ENCODE data around the gene RNF224. TPM values are rescaled to one million over a fixed set of nuclear protein-coding genes. Genes with fewer than 3 reads are reported as not detected.
A peak's percentile ranks its signal among the peaks of the same experiment; 100 is the strongest.
"Not testable (repeated sequence)": the region's sequence is repeated elsewhere in the genome, so short reads cannot be mapped to it uniquely, and the experiment has no call there.

The RNF224 gene
- polyA plus RNA-seq, 1 of the 3 experiments (the other 2 are of a cell fraction), result 0.03 TPM

DNA sequence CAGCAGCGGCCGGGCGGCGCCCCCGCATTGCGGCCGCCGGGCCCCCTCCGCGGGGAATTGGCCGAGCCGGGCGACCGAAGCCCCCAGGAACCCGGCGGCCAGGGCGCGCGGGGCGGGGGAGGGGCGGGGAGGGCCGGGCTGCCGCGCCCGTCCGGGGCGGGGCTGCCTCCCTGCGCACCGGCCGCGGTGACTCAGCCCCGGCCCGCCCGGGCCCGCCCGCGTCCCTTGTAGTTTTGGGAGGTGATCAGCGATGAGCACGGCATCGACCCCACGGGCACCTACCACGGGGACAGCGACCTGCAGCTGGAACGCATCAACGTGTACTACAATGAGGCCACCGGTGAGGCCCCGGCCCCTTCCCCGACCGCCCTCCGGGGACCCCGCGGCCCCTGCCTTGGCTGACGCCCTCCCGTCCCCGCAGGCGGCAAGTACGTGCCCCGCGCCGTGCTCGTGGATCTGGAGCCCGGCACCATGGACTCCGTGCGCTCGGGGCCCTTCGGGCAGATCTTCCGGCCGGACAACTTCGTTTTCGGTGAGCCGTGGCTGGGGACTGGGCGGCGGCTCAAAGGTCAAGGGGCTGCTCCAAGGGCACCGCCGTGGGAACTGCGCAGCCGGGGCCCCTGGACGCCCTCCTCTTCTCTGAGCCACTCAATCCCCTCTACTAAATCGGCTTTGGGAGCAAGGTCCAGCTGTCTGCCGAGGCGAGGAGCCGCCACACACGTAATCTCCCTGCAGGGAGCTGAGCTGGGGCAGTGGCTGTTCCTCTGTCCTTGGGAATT, 14.4 kb downstream of the RNF224 start:
- CTCF ChIA-PET, result interaction anchor here (1.1 to 2.0 kb wide), 5 partner anchors 12 to 212 kb away, joined by 3 to 10 read pairs (median 4); partner anchors contain the start of genes ANAPC2, EXD3, NELFB and NOXA1
- peak overlapping the region; percentile 59 to 91; a peak in 3 of 4 replicates for H3K27ac ChIP-seq (ENCODE audit: low read depth in 2 of 2, low read length in 1 of 2)
- H3K4me3 ChIP-seq (ENCODE audit: low read depth in 2 of 2, low read length in 1 of 2), result peak overlapping the region; percentile 84 to 87
- peaks cover 16% of the 10 kb centered on the region for H3F3A ChIP-seq (replicated peaks; ENCODE audit: insufficient read depth)
- no peaks in the 10 kb centered on the region for H3K9me2 ChIP-seq
- no peak overlapping the region for H2AFZ ChIP-seq (ENCODE audit: low read depth)
- peaks cover 17 to 32% of the 10 kb centered on the region in 2 experiments; a peak in 2 of 4 replicates for H3K4me1 ChIP-seq (ENCODE audit: control insufficient read depth in 1 of 2, insufficient read depth in 2 of 2, low read depth in 1 of 2, low read length in 1 of 2)
- H4K20me1 ChIP-seq (ENCODE audit: insufficient read depth), result peaks cover 29% of the 10 kb centered on the region
- H3K9me3 ChIP-seq, result no peaks in the 10 kb centered on the region
- peak overlapping the region; percentile 88 for H3K9ac ChIP-seq
- H3K4me2 ChIP-seq, result peak overlapping the region; percentile 98
- 0% methylated on average over 10 of the region's 83 CpGs for WGBS (ENCODE audit: low lambda C conversion rate)
- peaks cover 13 to 20% of the 10 kb centered on the region in 2 experiments for H3K36me3 ChIP-seq (replicated peaks in 1 of 2; ENCODE audit: control insufficient read depth in 1 of 2, insufficient read depth in 2 of 2, low read length in 1 of 2)
- TF ChIP-seq FOXJ3 (CRISPR knock-in tag; IDR thresholded peaks at IDR 0.05) (no peak), SMC3 (IDR thresholded peaks at IDR 0.05; ENCODE audit: low read depth, low read length) (no peak)
- peak; percentile 75 for DNase-seq
- POLR2A ChIA-PET, result interaction anchor here (0.6 to 6.4 kb wide), 14 partner anchors 9 to 291 kb away, joined by 3 to 83 read pairs (median 8); partner anchors contain the start of genes ANAPC2, CYSRT1, DPP7 and GRIN1
- no peaks in the 10 kb centered on the region for H3K27me3 ChIP-seq (ENCODE audit: insufficient read depth)
- peaks cover 55% of the 10 kb centered on the region for H3K79me2 ChIP-seq (ENCODE audit: insufficient read depth)

DNA sequence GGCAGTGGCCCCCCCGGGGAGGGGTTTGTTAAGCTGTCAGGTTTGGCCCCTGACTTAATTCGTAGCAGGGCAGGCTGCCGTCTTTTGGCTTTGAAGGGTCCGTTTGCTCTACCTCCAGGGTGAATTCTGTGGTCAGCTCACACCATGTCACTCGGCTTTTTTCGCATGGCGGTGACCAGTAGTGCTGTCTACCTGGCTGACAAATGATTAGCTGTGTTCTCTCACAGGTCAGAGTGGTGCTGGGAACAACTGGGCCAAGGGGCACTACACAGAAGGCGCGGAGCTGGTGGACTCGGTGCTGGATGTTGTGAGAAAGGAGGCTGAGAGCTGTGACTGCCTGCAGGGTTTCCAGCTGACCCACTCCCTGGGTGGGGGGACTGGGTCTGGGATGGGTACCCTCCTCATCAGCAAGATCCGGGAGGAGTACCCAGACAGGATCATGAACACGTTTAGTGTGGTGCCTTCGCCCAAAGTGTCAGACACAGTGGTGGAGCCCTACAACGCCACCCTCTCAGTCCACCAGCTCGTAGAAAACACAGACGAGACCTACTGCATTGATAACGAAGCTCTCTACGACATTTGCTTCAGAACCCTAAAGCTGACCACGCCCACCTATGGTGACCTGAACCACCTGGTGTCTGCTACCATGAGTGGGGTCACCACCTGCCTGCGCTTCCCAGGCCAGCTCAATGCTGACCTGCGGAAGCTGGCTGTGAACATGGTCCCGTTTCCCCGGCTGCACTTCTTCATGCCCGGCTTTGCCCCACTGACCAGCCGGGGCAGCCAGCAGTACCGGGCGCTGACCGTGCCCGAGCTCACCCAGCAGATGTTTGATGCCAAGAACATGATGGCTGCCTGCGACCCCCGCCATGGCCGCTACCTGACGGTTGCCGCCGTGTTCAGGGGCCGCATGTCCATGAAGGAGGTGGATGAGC, 15.2 kb downstream of the RNF224 start:
- H2AFZ ChIP-seq (ENCODE audit: low read depth), result no peak overlapping the region
- 69% methylated on average over 16 of the region's 36 CpGs for WGBS (ENCODE audit: low lambda C conversion rate)
- H3K79me2 ChIP-seq (ENCODE audit: insufficient read depth), result peaks cover 51% of the 10 kb centered on the region
- H3K4me2 ChIP-seq, result peak overlapping the region; percentile 98
- peak overlapping the region; percentile 84 to 87 for H3K4me3 ChIP-seq (ENCODE audit: low read depth in 2 of 2, low read length in 1 of 2)
- peak overlapping the region; percentile 88 for H3K9ac ChIP-seq
- H3K27me3 ChIP-seq (ENCODE audit: insufficient read depth), result no peaks in the 10 kb centered on the region
- peak overlapping the region in 1 of 2 experiments; percentile 59; a peak in 1 of 4 replicates for H3K27ac ChIP-seq (ENCODE audit: low read depth in 2 of 2, low read length in 1 of 2)
- POLR2A ChIA-PET, result interaction anchor here (0.6 to 6.4 kb wide), 4 partner anchors 13 to 292 kb away, joined by 3 to 83 read pairs (median 3); partner anchors contain the start of gene NELFB
- H3K4me1 ChIP-seq (ENCODE audit: control insufficient read depth in 1 of 2, insufficient read depth in 2 of 2, low read depth in 1 of 2, low read length in 1 of 2), result peaks cover 17 to 28% of the 10 kb centered on the region in 2 experiments; a peak in 2 of 4 replicates
- TF ChIP-seq, protein P1, sequence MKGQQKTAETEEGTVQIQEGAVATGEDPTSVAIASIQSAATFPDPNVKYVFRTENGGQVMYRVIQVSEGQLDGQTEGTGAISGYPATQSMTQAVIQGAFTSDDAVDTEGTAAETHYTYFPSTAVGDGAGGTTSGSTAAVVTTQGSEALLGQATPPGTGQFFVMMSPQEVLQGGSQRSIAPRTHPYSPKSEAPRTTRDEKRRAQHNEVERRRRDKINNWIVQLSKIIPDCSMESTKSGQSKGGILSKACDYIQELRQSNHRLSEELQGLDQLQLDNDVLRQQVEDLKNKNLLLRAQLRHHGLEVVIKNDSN (IDR thresholded peaks at IDR 0.05; ENCODE audit: borderline replicate concordance, low read depth), result no peak
- 0 out of 2 replicates have a peak, but pooled peaks have one; percentile 6 for TF ChIP-seq POLR2AphosphoS5 (IDR thresholded peaks at IDR 0.05; ENCODE audit: low read depth, low read length)
- peaks cover 29% of the 10 kb centered on the region for H4K20me1 ChIP-seq (ENCODE audit: insufficient read depth)
- peaks cover 13 to 20% of the 10 kb centered on the region in 2 experiments for H3K36me3 ChIP-seq (replicated peaks in 1 of 2; ENCODE audit: control insufficient read depth in 1 of 2, insufficient read depth in 2 of 2, low read length in 1 of 2)
- no peaks in the 10 kb centered on the region for H3K9me3 ChIP-seq
- H3K9me2 ChIP-seq, result no peaks in the 10 kb centered on the region
- no peak for DNase-seq
- CTCF ChIA-PET, result interaction anchor here (1.1 to 2.0 kb wide), 4 partner anchors 12 to 213 kb away, joined by 3 to 10 read pairs (median 3); partner anchors contain the start of genes ANAPC2, NELFB and SSNA1
- peaks cover 16% of the 10 kb centered on the region for H3F3A ChIP-seq (replicated peaks; ENCODE audit: insufficient read depth)

DNA sequence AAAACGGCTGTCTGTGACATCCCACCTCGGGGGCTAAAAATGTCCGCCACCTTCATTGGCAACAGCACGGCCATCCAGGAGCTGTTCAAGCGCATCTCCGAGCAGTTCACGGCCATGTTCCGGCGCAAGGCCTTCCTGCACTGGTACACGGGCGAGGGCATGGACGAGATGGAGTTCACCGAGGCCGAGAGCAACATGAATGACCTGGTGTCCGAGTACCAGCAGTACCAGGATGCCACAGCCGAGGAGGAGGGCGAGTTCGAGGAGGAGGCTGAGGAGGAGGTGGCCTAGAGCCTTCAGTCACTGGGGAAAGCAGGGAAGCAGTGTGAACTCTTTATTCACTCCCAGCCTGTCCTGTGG, 15.9 kb downstream of the RNF224 start:
- not testable (repeated sequence) for H3K4me2 ChIP-seq; H3K27ac ChIP-seq (ENCODE audit: low read depth in 2 of 2, low read length in 1 of 2); H3K9me3 ChIP-seq; H3K4me3 ChIP-seq (ENCODE audit: low read depth in 2 of 2, low read length in 1 of 2); H3K9ac ChIP-seq; DNase-seq; H3K9me2 ChIP-seq; H2AFZ ChIP-seq (ENCODE audit: low read depth); H3K27me3 ChIP-seq (ENCODE audit: insufficient read depth)
- Histone ChIP-seq H3K4me1 (ENCODE audit: control insufficient read depth in 1 of 2, insufficient read depth in 2 of 2, low read depth in 1 of 2, low read length in 1 of 2) (peaks cover 17 to 24% of the 10 kb centered on the region in 2 experiments; a peak in 2 of 4 replicates), H4K20me1 (ENCODE audit: insufficient read depth) (peaks cover 29% of the 10 kb centered on the region), H3K36me3 (replicated peaks in 1 of 2; ENCODE audit: control insufficient read depth in 1 of 2, insufficient read depth in 2 of 2, low read length in 1 of 2) (peaks cover 13 to 20% of the 10 kb centered on the region in 2 experiments), H3K79me2 (ENCODE audit: insufficient read depth) (peaks cover 44% of the 10 kb centered on the region), H3F3A (replicated peaks; ENCODE audit: insufficient read depth) (peaks cover 16% of the 10 kb centered on the region)
- 96% methylated on average over 13 of the region's 18 CpGs for WGBS (ENCODE audit: low lambda C conversion rate)
- POLR2A ChIA-PET, result interaction anchor here (1.0 to 6.4 kb wide), 2 partner anchors 13 to 20 kb away, joined by 3 to 83 read pairs; partner anchors contain the start of gene NELFB
- CTCF ChIA-PET, result interaction anchor here (1.1 to 2.0 kb wide), 3 partner anchors 11 to 214 kb away, joined by 3 to 10 read pairs (median 4); partner anchors contain the start of gene NELFB

Measured in SK-N-SH (cell line).